Measurements from ENCODE around the gene TMEM108. TPM values are rescaled to one million over a fixed set of nuclear protein-coding genes. Genes with fewer than 3 reads are reported as not detected.

TMEM108 gene
- total RNA-seq, 6 experiments from 2014 or later: not detected

GRCh38 chr3:133296981-133297380, 258.8 kb downstream of the TMEM108 start:
- Mint-ChIP-seq H3K36me3 (ENCODE audit: low read depth) (no peaks in the 10 kb centered on the region), H3K27ac (peak overlapping the region; percentile 79), H3K27me3 (ENCODE audit: insufficient read depth) (no peaks in the 10 kb centered on the region; the same call in 1 of the 2 replicates), H3K9me3 (no peaks in the 10 kb centered on the region; the same call in 1 of the 2 replicates), H3K4me1 (ENCODE audit: low read depth) (peaks cover 65% of the 10 kb centered on the region), H3K4me3 (no peak overlapping the region)
- no peak for TF ChIP-seq CTCF (IDR thresholded peaks at IDR 0.05)
- no peak for DNase-seq

- Mint-ChIP-seq H3K36me3 (ENCODE audit: low read depth) (no peaks in the 10 kb centered on the region), H3K27me3 (ENCODE audit: insufficient read depth) (no peaks in the 10 kb centered on the region), H3K9me3 (no peaks in the 10 kb centered on the region; the same call in 1 of the 2 replicates), H3K4me3 (no peak overlapping the region), H3K27ac (peak overlapping the region; percentile 78), H3K4me1 (ENCODE audit: low read depth) (peaks cover 60% of the 10 kb centered on the region)
- no peak for TF ChIP-seq CTCF (IDR thresholded peaks at IDR 0.05)
- DNase-seq: no peak
Measured at GRCh38 chr3:133300102-133300501, 261.9 kb downstream of the TMEM108 start.

- DNase-seq: peak; percentile 83
- H3K4me1 Mint-ChIP-seq (ENCODE audit: low read depth): peaks cover 49% of the 10 kb centered on the region
- H3K9me3 Mint-ChIP-seq: no peaks in the 10 kb centered on the region; the same call in 1 of the 2 replicates
- no peaks in the 10 kb centered on the region for H3K27me3 Mint-ChIP-seq (ENCODE audit: insufficient read depth)
- peak overlapping the region; percentile 78 for H3K27ac Mint-ChIP-seq
- peak overlapping the region; percentile 60 for H3K4me3 Mint-ChIP-seq
- TF ChIP-seq CTCF (IDR thresholded peaks at IDR 0.05): no peak
- H3K36me3 Mint-ChIP-seq (ENCODE audit: low read depth): no peaks in the 10 kb centered on the region
Measured at GRCh38 chr3:133301194-133301593, 263.0 kb downstream of the TMEM108 start.

GRCh38 chr3:133301731-133302130, 263.5 kb downstream of the TMEM108 start:
- Mint-ChIP-seq H3K36me3 (ENCODE audit: low read depth) (no peaks in the 10 kb centered on the region), H3K4me3 (peak overlapping the region; percentile 60), H3K9me3 (peaks cover 4% of the 10 kb centered on the region), H3K27me3 (ENCODE audit: insufficient read depth) (no peaks in the 10 kb centered on the region), H3K4me1 (ENCODE audit: low read depth) (peaks cover 44% of the 10 kb centered on the region), H3K27ac (peak overlapping the region; percentile 78)
- DNase-seq: no peak
- TF ChIP-seq CTCF (IDR thresholded peaks at IDR 0.05): no peak

GRCh38 chr3:133303430-133303829, 265.2 kb downstream of the TMEM108 start:
- TF ChIP-seq CTCF (IDR thresholded peaks at IDR 0.05): no peak
- H3K9me3 Mint-ChIP-seq: peaks cover 10% of the 10 kb centered on the region
- no peaks in the 10 kb centered on the region for H3K27me3 Mint-ChIP-seq (ENCODE audit: insufficient read depth)
- peaks cover 38% of the 10 kb centered on the region for H3K4me1 Mint-ChIP-seq (ENCODE audit: low read depth)
- DNase-seq: no peak
- no peak overlapping the region for H3K27ac Mint-ChIP-seq
- peaks cover 4% of the 10 kb centered on the region; the same call in 1 of the 2 replicates for H3K36me3 Mint-ChIP-seq (ENCODE audit: low read depth)
- peak overlapping the region; percentile 6; the same call in 1 of the 2 replicates for H3K4me3 Mint-ChIP-seq

GRCh38 chr3:133317866-133318265, 279.7 kb downstream of the TMEM108 start:
- no peak for DNase-seq
- no peaks in the 10 kb centered on the region for H3K36me3 Mint-ChIP-seq (ENCODE audit: low read depth)
- no peak overlapping the region for H3K4me3 Mint-ChIP-seq
- peaks cover 23% of the 10 kb centered on the region for H3K9me3 Mint-ChIP-seq
- H3K4me1 Mint-ChIP-seq (ENCODE audit: low read depth): no peaks in the 10 kb centered on the region
- H3K27ac Mint-ChIP-seq: no peak overlapping the region
- TF ChIP-seq CTCF (IDR thresholded peaks at IDR 0.05): no peak
- peaks cover 10% of the 10 kb centered on the region for H3K27me3 Mint-ChIP-seq (ENCODE audit: insufficient read depth)

Measured in HFFc6 (cell line).